ENCODE measurements around the gene HARS1. TPM values are rescaled to one million over a fixed set of nuclear protein-coding genes. Genes with fewer than 3 reads are reported as not detected.
A peak's percentile ranks its signal among the peaks of the same experiment; 100 is the strongest.

HARS1 gene
- total and polyA plus RNA-seq, 2 of the 13 experiments (the other 11 are each of a cell fraction or from before 2014, with no cell fraction given), result 36.9 to 66.2 TPM

- 0 out of 2 replicates have a peak, but pooled peaks have one; percentile 39 for TF ChIP-seq THRA (CRISPR knock-in tag; IDR thresholded peaks at IDR 0.05; ENCODE audit: borderline replicate concordance)
- peak; percentile 22; the same call in 1 of the 2 replicates for TF ChIP-seq BRD4 (CRISPR knock-in tag; IDR thresholded peaks at IDR 0.05)
- no peak for TF ChIP-seq SNRNP70 (IDR thresholded peaks at IDR 0.05; ENCODE audit: low read depth, low read length)
- TF ChIP-seq ZNF724P (CRISPR knock-in tag; IDR thresholded peaks at IDR 0.05; ENCODE audit: borderline replicate concordance), result no peak
- no peak for TF ChIP-seq ZBTB1 (CRISPR knock-in tag; IDR thresholded peaks at IDR 0.05; ENCODE audit: borderline replicate concordance)
- TF ChIP-seq ZNF335 (CRISPR knock-in tag; IDR thresholded peaks at IDR 0.05), result peak; percentile 83; the same call in 1 of the 2 replicates
- peak; percentile 86 for TF ChIP-seq SP2 (CRISPR knock-in tag; IDR thresholded peaks at IDR 0.05)
- TF ChIP-seq ZNF296 (CRISPR knock-in tag; conservative IDR thresholded peaks at IDR 0.05), result 0 out of 2 replicates have a peak, but pooled peaks have one; percentile 41
- no peak for TF ChIP-seq ZSCAN30 (CRISPR knock-in tag; IDR thresholded peaks at IDR 0.05)
- 0 out of 2 replicates have a peak, but pooled peaks have one; percentile 5 for TF ChIP-seq ETV5 (CRISPR knock-in tag; IDR thresholded peaks at IDR 0.05; ENCODE audit: borderline replicate concordance)
- no peak for TF ChIP-seq REL (CRISPR knock-in tag; conservative IDR thresholded peaks at IDR 0.05)
- TF ChIP-seq IRX3 (CRISPR knock-in tag; IDR thresholded peaks at IDR 0.05; ENCODE audit: borderline replicate concordance, low read depth), result no peak
- no peak for TF ChIP-seq ZNF660 (CRISPR knock-in tag; IDR thresholded peaks at IDR 0.05; ENCODE audit: borderline replicate concordance, low read depth)
- peak; percentile 76 for TF ChIP-seq GABPB1 (CRISPR knock-in tag; IDR thresholded peaks at IDR 0.05)
- no peak for TF ChIP-seq ZNF557 (CRISPR knock-in tag; IDR thresholded peaks at IDR 0.05)
- no peak for TF ChIP-seq ZFAT (CRISPR knock-in tag; conservative IDR thresholded peaks at IDR 0.05)
- TF ChIP-seq CSRNP1 (CRISPR knock-in tag; IDR thresholded peaks at IDR 0.05), result 0 out of 2 replicates have a peak, but pooled peaks have one; percentile 17
- no peak; the same call in 1 of the 2 replicates for TF ChIP-seq CREBL2 (CRISPR knock-in tag; IDR thresholded peaks at IDR 0.05; ENCODE audit: borderline replicate concordance)
- no peak for TF ChIP-seq FOXP1 (IDR thresholded peaks at IDR 0.05)
- no peak for TF ChIP-seq FOXP1 (CRISPR knock-in tag; IDR thresholded peaks at IDR 0.05)
- TF ChIP-seq MEIS2 (CRISPR knock-in tag; IDR thresholded peaks at IDR 0.05), result peak; percentile 54; the same call in 1 of the 2 replicates
- TF ChIP-seq RBAK (CRISPR knock-in tag; IDR thresholded peaks at IDR 0.05), result 0 out of 2 replicates have a peak, but pooled peaks have one; percentile 9
- no peak for TF ChIP-seq ZNF615 (CRISPR knock-in tag; IDR thresholded peaks at IDR 0.05; ENCODE audit: borderline replicate concordance)
- TF ChIP-seq ZNF761 (CRISPR knock-in tag; conservative IDR thresholded peaks at IDR 0.05), result no peak
- 0 out of 2 replicates have a peak, but pooled peaks have one; percentile 7 for TF ChIP-seq GLI4 (CRISPR knock-in tag; IDR thresholded peaks at IDR 0.05; ENCODE audit: borderline replicate concordance)
- TF ChIP-seq HES4 (CRISPR knock-in tag; IDR thresholded peaks at IDR 0.05; ENCODE audit: borderline replicate concordance), result no peak
- TF ChIP-seq ZBTB3 (CRISPR knock-in tag; IDR thresholded peaks at IDR 0.05; ENCODE audit: borderline replicate concordance, low read depth), result no peak
- peak; percentile 44; the same call in 1 of the 2 replicates for TF ChIP-seq PHF21A (CRISPR knock-in tag; IDR thresholded peaks at IDR 0.05)
Measured at GRCh38 chr5:140700177-140701144, 9.3 kb upstream of the HARS1 start, which contains the start of gene ZMAT2 (continued).
